Common myeloid progenitor, CD34-positive (primary cell): ENCODE data around the gene C17orf67.

Source experiments
- CTCF ChIA-PET: fragments of 350-600 bp; sonication (Branson Sonifier 250); formaldehyde crosslinking; loops from one replicate; lab custom pipeline; 2021; ENCODE audit warnings: antibody characterized with exemption; lab: Charles Lee
- POLR2A ChIA-PET: fragments of 350-600 bp; sonication (Branson Sonifier 250); formaldehyde crosslinking; loops from one replicate; lab custom pipeline; 2021; ENCODE audit warnings: antibody characterized with exemption; lab: Charles Lee
- DNase-seq, 3 donors: peaks; one replicate each; pipeline versions ENCODE4 v3.0.0 to v3.0.0-alpha.2; 2013
- H3K27ac ChIP-seq, 2 experiments: 1 replicate in 1 of 2; 2 replicates in 1 of 2; pipeline ENCODE4 v1.7.0; 2013; ENCODE audit warnings: inconsistent platforms in 2 of 2, low read length in 2 of 2, mild to moderate bottlenecking in 2 of 2, low read depth in 1 of 2, moderate library complexity in 1 of 2; ENCODE audit not compliant: severe bottlenecking in 2 of 2, insufficient read depth in 1 of 2, poor library complexity in 1 of 2
- H3K27me3 ChIP-seq, 5 experiments: replicated peaks in 2 of 5; 1 replicate in 3 of 5; 2 replicates in 2 of 5; pipeline versions ENCODE4 v1.6.1 to v1.7.0; 2013; ENCODE audit warnings: low read length in 4 of 5, mild to moderate bottlenecking in 2 of 5, moderate library complexity in 2 of 5, inconsistent platforms in 1 of 5; ENCODE audit not compliant: insufficient read depth in 5 of 5, control insufficient read depth in 4 of 5
- H3K36me3 ChIP-seq, 4 experiments: 1 replicate in 2 of 4; 2 replicates in 2 of 4; pipeline versions ENCODE4 v1.6.1 to v1.7.0; 2013; ENCODE audit warnings: low read length in 3 of 4, control low read depth in 1 of 4, mild to moderate bottlenecking in 1 of 4; ENCODE audit not compliant: control insufficient read depth in 4 of 4, insufficient read depth in 4 of 4
- H3K4me1 ChIP-seq, 4 experiments: 1 replicate in 3 of 4; 2 replicates in 1 of 4; pipeline versions ENCODE4 v1.6.1 to v1.7.1; 2013; ENCODE audit warnings: low read length in 3 of 4, mild to moderate bottlenecking in 3 of 4, control low read depth in 1 of 4, inconsistent platforms in 1 of 4, moderate library complexity in 1 of 4; ENCODE audit not compliant: control insufficient read depth in 4 of 4, insufficient read depth in 4 of 4; ENCODE audit errors: control extremely low read depth in 1 of 4
- H3K4me3 ChIP-seq, 7 experiments: 1 replicate in 4 of 7; 2 replicates in 3 of 7; pipeline versions ENCODE4 v1.5.1 to v1.7.0; 2013; ENCODE audit warnings: mild to moderate bottlenecking in 7 of 7, low read length in 6 of 7, moderate library complexity in 6 of 7, inconsistent platforms in 2 of 7, low read depth in 2 of 7, control low read depth in 1 of 7; ENCODE audit not compliant: insufficient read depth in 4 of 7, control insufficient read depth in 1 of 7; ENCODE audit errors: extremely low read depth in 1 of 7
- H3K9me3 ChIP-seq, 5 experiments: 1 replicate in 4 of 5; 2 replicates in 1 of 5; pipeline versions ENCODE4 v1.6.1 to v1.7.1; 2013; ENCODE audit warnings: low read length in 4 of 5, mild to moderate bottlenecking in 2 of 5, inconsistent platforms in 1 of 5, low read depth in 1 of 5, moderate library complexity in 1 of 5; ENCODE audit not compliant: control insufficient read depth in 4 of 5, insufficient read depth in 2 of 5; ENCODE audit errors: control extremely low read depth in 1 of 5
- WGBS: methylation state at CpG from one replicate; pipeline ENCODE4 v1.1.5; 2013; ENCODE audit not compliant: insufficient coverage; 5-methylcytosine and 5-hydroxymethylcytosine counted together

Gene C17orf67

DNA sequence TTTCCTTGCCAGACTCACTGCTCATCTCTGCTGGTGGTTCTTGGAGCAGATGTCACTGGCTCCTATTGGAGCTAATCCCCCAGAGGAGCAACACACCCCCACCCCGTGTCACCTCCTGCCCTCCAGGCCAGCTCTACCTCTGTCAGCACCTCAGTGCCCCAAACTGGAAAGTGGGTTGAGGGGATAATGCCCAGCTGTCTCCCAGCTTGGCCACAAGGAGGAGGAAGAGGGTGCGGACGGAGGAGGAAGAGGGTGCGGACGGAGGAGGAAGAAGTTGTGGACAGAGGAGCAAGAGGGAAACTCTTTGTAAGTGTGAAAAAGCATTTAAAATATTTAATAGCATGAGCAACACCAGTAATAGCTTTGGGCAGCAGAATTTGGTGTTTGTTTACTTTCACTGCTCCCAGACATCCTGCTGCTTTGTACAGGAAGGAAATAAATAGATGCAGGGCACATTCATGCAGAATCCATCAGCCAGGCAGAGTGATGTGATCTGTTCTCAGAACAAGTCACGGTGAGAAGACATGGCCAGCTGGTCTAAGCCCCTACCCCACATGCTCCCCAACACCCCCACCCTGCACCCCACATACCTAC lies 82.5 kb downstream of the C17orf67 start:
- Histone ChIP-seq H3K4me3 (no peak overlapping the region), H3K4me1 (peaks cover 17 to 66% (median 58%) of the 10 kb centered on the region in 4 experiments), H3K27ac (no peak overlapping the region), H3K36me3 (no peaks in the 10 kb centered on the region), H3K9me3 (no peaks in the 10 kb centered on the region), H3K27me3 (no peaks in the 10 kb centered on the region)
- whole genome bisulfite sequencing: 0% methylated on average over 1 of the region's 6 CpGs
- ChIA-PET POLR2A (interaction anchor here (1.2 to 2.3 kb wide), 2 partner anchors 32 to 36 kb away, joined by 4 to 6 read pairs; no protein-coding TSS in a partner anchor), CTCF (interaction anchor here (1.0 to 1.8 kb wide), 4 partner anchors 16 to 30 kb away, joined by 3 to 7 read pairs (median 4); no protein-coding TSS in a partner anchor)
- peak in 1 of 3 donors; percentile 19 for DNase-seq

- CTCF ChIA-PET: interaction anchor here (1.1 kb wide), 1 partner anchor 24 kb away, joined by 3 read pairs; no protein-coding TSS in a partner anchor
- H3K36me3 ChIP-seq: no peaks in the 10 kb centered on the region
- H3K27ac ChIP-seq: no peak overlapping the region
- no peaks in the 10 kb centered on the region for H3K27me3 ChIP-seq
- peak in 1 of 3 donors; percentile 14 for DNase-seq
- H3K4me3 ChIP-seq: no peak overlapping the region
- H3K9me3 ChIP-seq: peaks cover 0 to 15% (median 3%) of the 10 kb centered on the region in 5 experiments
- H3K4me1 ChIP-seq: peaks cover 0 to 13% (median 7%) of the 10 kb centered on the region in 4 experiments
- POLR2A ChIA-PET: no interaction called here
- WGBS: 100% methylated on average over 5 of the region's 7 CpGs
Observed at GRCh38 chr17:56744721-56745120, 89.0 kb downstream of the C17orf67 start.

DNA sequence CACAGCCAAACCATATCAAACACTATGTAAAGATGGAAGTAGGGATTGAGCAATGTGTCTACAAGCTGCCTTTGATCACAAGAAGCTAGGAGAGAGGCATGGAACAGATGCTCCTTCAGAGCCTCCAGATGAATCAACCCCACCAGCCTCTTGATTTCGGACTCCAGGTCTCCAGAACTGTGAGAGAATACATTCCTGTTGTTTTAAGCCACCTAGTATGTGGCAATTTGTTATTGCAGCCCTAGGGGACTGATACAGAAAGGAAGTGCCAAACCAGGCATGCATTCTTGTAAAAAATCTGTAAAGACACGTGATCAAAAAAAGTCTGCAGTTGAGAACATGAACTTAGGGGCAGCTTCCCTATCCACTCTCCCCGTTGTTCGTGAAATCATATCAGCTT lies 91.1 kb downstream of the C17orf67 start:
- H3K36me3 ChIP-seq: no peaks in the 10 kb centered on the region
- H3K4me1 ChIP-seq: peaks cover 0 to 16% (median 11%) of the 10 kb centered on the region in 4 experiments
- WGBS: 90% methylated on average over 2 of the region's 4 CpGs
- H3K4me3 ChIP-seq: no peak overlapping the region
- no peaks in the 10 kb centered on the region for H3K27me3 ChIP-seq
- no peak overlapping the region for H3K27ac ChIP-seq
- peak in 1 of 3 donors; percentile 14 for DNase-seq
- peaks cover 0 to 15% (median 3%) of the 10 kb centered on the region in 5 experiments for H3K9me3 ChIP-seq
- ChIA-PET CTCF (no interaction called here), POLR2A (no interaction called here)
